Measurements from ENCODE around the gene IFNLR1.

IFNLR1 gene

DNA sequence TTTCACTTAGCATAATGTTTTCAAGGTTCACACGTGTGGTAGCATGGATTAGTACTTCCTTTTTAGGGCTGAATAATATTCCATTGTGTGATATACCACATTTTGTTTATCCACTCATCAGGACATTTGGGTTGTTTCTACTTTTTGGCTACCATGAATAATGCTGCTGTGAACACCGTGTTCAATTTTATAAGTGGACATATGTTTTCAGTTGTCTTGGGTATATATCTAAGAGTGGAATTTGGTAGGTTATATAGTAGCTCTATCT is 47.9 kb downstream of the IFNLR1 start:
- TF ChIP-seq GATA3 (IDR thresholded peaks at IDR 0.05; ENCODE audit: low read depth, low read length) (no peak), GATA2 (IDR thresholded peaks at IDR 0.05; ENCODE audit: low read depth, low read length) (no peak)

DNA sequence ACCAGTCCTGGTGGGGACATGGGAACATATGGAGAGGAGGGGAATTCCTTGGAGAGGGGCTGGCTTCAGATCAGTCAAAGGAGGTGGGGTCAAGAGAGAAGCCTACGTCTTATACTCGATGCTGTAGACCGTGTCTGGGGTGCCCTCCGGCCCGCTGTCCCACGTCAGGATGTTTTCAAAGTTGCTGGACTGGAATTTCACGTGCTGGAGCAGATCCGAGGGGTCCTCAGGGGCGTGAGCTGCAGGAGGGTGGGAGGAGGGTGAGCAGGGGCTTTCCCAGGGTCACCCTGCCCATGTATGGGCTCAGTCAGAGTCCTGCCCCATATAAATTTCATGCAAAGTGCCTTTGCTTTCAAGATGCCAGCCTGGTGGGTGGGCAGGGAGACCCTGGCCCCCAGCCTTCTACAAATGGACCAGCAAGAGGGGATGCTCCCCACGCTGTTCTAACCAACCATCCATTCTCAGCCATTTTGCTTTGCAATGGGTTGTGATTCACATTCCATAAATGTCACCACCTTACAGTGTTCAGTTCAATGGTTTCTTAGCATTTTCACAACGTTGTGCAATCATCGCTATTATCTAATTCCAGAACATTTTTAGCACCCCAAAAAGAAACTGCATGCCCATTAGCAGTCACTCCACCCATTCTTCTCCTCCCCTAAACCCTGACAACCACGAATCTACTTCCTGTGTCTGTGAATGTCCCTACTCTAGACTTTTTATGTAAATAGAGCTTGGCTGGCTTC is 48.4 kb downstream of the IFNLR1 start:
- TF ChIP-seq GATA3 (IDR thresholded peaks at IDR 0.05; ENCODE audit: low read depth, low read length): no peak
- TF ChIP-seq GATA2 (IDR thresholded peaks at IDR 0.05; ENCODE audit: low read depth, low read length): no peak

DNA sequence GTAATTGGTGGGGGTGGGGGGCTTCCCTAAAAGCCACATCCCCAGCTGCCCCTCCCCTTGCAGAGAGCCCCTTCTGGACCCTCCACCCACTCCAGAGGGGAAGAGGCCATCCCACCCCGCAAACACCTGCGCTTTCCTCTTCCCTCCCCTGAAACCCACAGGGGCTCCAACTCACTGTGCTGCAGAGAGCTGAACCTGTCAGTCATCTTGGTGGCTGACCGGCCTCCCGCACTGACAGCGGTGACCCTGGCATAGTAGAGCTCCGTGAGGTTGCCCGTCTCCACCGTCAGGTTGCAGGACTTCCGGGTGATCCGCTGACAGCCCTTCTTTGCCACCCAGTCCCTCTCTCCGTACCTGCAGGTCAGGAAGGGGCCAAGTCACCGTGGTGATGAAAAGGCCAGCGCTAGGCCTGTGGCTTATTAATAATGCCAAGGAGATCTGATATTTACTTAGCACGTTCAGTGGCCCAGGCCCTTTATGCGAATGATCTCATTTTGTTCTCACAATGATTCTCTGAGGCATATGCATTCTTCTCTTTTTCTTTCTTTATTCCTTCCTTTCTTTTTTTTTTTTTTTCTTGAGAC is 50.0 kb downstream of the IFNLR1 start:
- TF ChIP-seq GATA3 (IDR thresholded peaks at IDR 0.05; ENCODE audit: low read depth, low read length): no peak
- TF ChIP-seq GATA2 (IDR thresholded peaks at IDR 0.05; ENCODE audit: low read depth, low read length): no peak

DNA sequence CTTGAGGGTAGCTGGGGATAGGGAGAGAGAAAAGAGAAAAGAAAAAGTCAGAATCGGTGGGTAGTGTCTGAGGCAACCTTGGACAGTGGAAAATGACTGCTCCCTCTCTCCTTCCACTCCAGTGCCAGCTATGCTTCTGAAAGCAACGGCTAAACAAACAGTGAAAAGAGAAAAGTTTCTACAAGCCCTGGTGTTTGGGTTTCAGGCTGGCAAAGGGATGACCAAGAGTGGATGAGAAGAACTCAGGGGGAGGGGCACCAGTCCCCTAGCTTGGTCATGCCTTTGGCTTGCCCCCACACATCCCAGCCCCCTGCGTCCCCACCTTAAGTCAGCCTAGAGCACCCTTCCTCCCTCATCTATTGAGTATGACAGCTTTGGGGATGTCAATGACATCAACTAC is 52.7 kb downstream of the IFNLR1 start:
- no peak for TF ChIP-seq GATA2 (IDR thresholded peaks at IDR 0.05; ENCODE audit: low read depth, low read length)
- TF ChIP-seq GATA3 (IDR thresholded peaks at IDR 0.05; ENCODE audit: low read depth, low read length): no peak

DNA sequence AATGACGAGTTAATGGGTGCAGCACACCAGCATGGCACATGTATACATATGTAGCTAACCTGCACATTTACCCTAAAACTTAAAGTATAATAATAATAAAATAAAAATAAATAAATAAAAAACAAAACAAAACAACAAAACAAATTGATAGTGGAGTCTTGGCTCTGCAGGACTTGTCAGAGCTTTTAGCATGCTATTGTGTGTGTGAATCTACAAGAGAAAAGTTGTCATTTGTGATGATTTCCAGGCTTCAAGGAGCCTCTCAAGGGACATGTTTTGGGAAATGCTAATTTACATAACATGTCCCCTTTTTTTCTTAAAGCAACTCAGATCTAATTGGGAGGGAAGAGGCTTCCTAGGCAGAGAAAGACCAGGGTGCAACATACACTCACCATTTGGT is 53.3 kb downstream of the IFNLR1 start:
- TF ChIP-seq GATA2 (IDR thresholded peaks at IDR 0.05; ENCODE audit: low read depth, low read length): no peak
- TF ChIP-seq GATA3 (IDR thresholded peaks at IDR 0.05; ENCODE audit: low read depth, low read length): no peak

DNA sequence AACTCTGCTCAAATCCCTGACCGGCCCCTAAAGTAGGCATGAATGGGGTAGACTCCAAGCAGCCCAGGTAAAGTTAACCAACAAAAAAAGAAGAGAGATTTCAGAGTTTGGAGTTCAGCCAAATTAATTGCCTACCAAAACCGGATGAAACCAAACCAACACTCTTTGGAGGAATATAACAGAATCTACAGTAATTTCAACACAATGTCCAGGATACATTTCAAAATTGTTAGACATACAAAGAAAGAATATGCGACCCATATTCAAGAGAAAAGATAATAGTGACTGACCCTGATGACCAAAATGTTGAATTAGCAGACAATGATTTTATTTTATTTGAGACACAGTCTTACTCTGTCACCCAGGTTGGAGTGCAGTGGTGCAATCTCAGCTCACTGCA is 56.7 kb downstream of the IFNLR1 start:
- no peak for TF ChIP-seq GATA2 (IDR thresholded peaks at IDR 0.05; ENCODE audit: low read depth, low read length)
- no peak for TF ChIP-seq GATA3 (IDR thresholded peaks at IDR 0.05; ENCODE audit: low read depth, low read length)

DNA sequence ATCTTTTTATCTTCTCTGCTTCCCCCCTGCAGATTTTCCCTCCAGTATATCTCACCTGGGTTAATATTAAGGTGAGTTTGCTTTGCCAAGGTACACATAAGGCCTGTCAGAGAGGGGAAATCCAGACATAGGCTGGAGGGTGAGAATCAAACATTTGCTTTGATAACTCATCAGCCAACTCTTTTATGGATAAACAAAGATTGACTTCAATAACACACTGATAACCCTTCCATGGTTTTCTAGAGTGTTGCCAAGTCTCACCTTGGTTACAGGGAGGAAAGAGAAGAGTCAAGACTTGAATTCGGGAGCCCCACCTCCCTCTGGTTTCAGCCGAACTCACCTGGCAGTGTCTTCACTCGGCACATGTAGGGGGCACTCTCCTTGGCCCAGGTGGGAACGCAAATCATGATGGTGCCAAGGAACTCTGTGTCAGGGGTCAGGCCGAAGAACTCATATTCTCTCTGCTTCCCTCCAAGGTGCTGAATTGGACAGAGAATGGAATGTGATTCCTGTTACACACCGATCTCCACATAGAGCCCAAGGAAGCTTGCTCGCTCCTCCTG is 59.2 kb downstream of the IFNLR1 start:
- no peak for TF ChIP-seq GATA3 (IDR thresholded peaks at IDR 0.05; ENCODE audit: low read depth, low read length)
- no peak for TF ChIP-seq GATA2 (IDR thresholded peaks at IDR 0.05; ENCODE audit: low read depth, low read length)

DNA sequence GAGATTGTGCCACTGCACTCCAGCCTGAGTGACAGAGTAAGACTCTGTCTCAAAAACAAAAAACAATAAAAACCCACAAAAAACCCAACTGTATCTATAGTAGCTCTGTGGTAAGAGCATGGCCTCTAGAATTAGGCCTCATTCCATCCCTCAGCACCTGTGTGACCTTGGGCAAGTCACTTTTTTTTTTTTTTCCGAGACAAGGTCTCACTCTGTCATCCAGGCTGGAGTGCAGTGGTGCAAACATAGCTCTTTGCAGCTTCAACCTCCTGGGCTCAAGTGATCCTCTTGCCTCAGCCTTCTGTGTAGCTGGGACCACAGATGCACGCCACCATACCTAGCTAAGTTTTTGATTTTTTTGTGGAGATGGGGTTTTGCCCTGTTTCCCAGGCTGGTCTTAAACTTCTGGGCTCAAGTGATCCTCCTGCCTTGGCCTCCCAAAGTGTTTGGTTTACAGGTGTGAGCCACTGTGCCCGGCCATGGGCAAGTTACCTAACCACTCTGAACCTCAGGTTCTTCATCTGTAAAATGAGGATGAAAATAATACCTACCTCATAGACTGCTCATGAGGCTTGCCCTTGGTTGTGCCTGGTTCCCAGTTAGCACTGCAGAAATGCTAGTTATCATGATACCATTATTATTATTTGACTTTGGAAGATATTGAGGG is 59.8 kb downstream of the IFNLR1 start:
- no peak for TF ChIP-seq GATA3 (IDR thresholded peaks at IDR 0.05; ENCODE audit: low read depth, low read length)
- no peak for TF ChIP-seq GATA2 (IDR thresholded peaks at IDR 0.05; ENCODE audit: low read depth, low read length)

DNA sequence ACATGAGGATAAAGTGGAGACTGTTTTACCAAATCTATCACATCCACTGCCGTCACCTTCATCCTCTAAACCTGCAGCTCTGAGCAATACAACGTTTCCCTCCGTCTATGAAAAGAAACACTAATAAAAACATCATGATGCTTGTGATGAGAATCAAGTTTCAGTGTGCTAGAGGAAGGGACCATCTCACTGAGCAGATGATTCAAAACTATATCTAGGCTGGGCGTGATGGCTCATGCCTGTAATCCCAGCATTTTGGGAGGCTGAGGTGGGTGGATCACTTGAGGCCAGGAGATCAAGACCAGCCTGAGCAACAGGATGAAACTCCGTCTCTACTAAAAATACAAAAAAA is 60.4 kb downstream of the IFNLR1 start:
- no peak for TF ChIP-seq GATA2 (IDR thresholded peaks at IDR 0.05; ENCODE audit: low read depth, low read length)
- TF ChIP-seq GATA3 (IDR thresholded peaks at IDR 0.05; ENCODE audit: low read depth, low read length): no peak

DNA sequence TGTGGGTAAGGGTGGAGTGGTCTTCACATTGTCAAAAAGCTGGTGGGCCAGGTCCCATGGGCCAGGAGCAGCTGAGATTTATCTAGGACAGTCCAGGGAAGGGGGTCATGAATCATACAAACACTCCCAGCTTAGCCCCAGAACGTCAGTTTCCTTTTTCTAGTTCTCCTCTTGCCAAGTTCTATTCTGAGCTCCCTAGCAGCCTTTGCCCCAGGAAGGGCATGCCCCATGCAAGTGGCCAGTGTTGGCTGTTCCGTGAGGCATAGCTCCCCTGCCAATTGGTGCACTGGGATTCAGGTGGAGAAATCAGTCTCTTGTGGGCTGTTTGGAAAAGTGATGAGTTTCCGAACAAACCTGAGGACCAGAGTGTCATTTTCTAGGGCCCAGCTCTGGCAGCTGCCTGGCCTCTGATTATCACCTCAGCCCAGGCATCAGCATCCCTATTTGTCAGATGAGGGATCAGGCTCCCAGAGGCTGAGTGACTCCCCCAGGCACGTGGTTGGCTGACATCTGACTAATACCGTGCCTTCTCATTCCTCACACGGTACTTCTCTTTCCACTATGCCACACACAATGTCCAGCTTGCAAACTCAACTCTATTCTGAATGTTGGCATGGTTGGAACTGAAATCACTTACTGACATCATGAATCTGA is 60.9 kb downstream of the IFNLR1 start:
- no peak for TF ChIP-seq GATA2 (IDR thresholded peaks at IDR 0.05; ENCODE audit: low read depth, low read length)

DNA sequence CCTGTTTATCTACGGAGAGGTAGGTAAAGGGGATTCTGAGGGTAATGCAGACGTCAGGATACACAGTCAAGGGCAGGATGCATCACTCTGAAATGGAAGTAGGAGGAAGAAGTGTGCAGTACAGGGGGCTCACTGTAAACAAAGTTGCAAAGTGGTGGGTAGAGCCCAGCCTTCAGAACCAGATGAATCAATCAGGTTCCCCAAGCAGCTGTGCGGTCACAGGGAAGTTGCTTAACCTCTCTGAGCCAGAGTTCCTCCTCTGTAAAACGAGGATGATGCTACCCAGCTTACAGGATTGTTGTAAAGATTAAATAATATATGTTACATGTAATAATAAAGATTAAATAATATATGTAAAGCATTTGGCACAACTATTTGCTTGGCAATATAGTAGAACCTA is 61.6 kb downstream of the IFNLR1 start:
- TF ChIP-seq GATA2 (IDR thresholded peaks at IDR 0.05; ENCODE audit: low read depth, low read length) (no peak), GATA3 (IDR thresholded peaks at IDR 0.05; ENCODE audit: low read depth, low read length) (no peak)

DNA sequence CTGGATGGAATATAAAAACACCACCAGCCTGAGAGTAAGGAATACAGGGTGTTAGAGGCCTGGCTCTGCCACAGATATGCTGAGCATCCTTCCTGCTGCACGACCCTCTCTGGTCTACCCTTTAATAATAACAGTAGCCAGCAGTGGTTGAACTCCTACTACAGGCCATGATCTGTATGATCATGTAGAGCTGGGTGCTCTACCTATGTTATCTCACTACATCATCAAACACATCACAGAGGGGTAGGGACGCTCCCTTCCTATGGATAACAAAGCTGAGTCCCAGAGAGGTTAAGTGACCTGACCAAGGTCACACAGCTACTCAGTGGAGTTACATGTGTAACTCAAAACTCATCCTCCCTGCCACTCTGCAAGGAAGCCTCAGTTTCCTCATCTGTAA is 62.1 kb downstream of the IFNLR1 start:
- TF ChIP-seq GATA2 (IDR thresholded peaks at IDR 0.05; ENCODE audit: low read depth, low read length): no peak
- no peak for TF ChIP-seq GATA3 (IDR thresholded peaks at IDR 0.05; ENCODE audit: low read depth, low read length)

DNA sequence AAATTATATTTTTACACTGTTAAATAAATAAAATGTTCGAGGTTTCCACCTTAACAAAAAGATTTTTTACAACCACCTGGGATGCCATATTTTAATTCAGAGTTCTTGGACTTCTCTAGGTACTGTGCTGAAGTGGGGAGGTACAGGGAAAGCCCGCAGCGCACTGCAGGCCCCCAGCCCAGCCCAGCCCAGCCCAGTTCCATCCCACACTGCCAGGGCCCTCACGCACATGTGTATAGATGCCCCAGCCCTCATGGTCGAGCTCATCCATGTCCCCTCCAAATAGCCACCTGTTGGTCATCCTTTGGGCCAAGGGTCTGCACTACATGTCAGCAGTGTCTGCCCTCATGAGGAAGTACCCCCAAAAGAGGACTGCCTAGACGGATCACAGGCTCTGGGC is 63.5 kb downstream of the IFNLR1 start:
- TF ChIP-seq GATA2 (IDR thresholded peaks at IDR 0.05; ENCODE audit: low read depth, low read length) (no peak), GATA3 (IDR thresholded peaks at IDR 0.05; ENCODE audit: low read depth, low read length) (no peak)

DNA sequence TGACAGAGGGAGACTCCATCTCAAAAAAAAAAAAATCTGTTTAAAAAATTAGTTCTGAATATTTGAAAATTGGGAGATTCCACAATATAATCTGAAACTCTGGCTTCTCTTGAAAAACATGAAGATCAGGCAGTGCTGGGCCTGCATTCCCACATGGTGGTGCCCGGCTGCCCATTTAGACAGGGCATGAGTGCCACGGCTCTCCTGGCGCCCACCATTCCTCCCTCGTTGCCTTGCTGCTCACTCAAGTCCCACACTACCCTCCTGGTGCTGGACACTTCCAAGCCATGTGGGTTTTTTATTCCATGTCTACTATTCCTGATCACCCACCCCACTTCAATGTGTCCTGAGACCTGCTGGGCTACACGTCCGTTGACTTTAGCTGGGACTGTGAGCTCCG is 64.3 kb downstream of the IFNLR1 start:
- no peak for TF ChIP-seq GATA2 (IDR thresholded peaks at IDR 0.05; ENCODE audit: low read depth, low read length)
- TF ChIP-seq GATA3 (IDR thresholded peaks at IDR 0.05; ENCODE audit: low read depth, low read length): no peak

DNA sequence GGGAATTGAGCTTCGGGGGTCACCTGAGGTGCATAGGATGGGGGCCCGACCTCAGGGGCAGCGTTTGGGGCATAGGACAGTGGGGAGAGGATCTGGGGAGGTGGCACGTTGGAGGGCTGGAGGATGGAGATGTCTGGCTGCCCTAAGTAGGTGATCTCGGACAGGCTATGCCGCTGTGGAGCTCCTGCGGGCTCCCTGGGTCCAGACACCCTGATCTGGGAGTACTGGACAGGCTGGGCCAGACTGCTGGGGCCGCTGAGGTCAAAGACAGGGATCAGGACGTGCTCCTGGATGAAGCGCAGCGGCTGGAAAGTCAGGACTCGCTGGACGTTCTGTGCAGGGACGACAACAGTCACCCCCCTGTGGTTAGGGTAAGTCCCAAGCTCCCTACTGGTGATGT is 65.7 kb downstream of the IFNLR1 start:
- TF ChIP-seq GATA3 (IDR thresholded peaks at IDR 0.05; ENCODE audit: low read depth, low read length) (no peak), GATA2 (IDR thresholded peaks at IDR 0.05; ENCODE audit: low read depth, low read length) (no peak)

Data from SH-SY5Y (cell line).